ENCODE data around the gene ZNF423.

The ZNF423 gene

DNA sequence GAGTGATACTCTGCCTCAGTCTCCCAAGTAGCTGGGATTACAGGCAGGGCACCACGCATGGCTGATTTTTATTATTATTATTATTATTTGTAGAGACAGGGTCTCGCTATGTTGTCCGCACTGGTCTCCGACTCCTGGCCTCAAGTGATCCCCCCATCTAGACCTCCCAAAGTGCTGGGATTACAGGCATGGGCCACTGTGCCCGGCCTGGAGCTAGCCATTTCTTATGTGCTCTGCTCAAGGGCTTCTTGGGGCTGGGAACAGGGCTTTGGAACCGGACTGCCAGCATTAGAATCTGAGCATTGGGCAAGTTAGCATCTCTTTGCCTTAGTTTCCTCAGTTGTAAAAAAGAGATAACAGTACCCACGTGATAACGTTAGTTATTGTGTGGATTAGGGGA is 371.0 kb downstream of the ZNF423 start:
- DNase-seq, result no peak

DNA sequence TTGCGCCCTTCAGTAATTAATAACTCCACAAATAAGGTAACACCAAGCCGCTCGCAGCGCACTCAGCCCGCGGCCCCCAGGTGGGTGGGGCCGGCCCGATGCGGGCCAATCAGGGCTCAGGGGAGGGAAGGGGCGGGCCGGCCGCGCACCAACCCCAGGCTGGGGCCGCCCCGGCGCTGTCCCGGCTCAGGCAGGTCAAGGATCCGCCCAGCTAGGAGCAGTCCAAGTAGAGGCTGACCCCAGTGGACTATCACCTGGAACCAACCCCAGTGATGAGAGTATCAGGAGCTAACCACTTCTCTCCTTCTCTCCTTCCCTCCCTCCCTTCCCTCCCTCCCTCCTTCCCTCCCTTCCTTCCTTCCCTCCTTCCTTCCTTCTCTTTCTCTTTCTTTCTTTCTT is 371.5 kb downstream of the ZNF423 start:
- DNase-seq, result peak; percentile 33

DNA sequence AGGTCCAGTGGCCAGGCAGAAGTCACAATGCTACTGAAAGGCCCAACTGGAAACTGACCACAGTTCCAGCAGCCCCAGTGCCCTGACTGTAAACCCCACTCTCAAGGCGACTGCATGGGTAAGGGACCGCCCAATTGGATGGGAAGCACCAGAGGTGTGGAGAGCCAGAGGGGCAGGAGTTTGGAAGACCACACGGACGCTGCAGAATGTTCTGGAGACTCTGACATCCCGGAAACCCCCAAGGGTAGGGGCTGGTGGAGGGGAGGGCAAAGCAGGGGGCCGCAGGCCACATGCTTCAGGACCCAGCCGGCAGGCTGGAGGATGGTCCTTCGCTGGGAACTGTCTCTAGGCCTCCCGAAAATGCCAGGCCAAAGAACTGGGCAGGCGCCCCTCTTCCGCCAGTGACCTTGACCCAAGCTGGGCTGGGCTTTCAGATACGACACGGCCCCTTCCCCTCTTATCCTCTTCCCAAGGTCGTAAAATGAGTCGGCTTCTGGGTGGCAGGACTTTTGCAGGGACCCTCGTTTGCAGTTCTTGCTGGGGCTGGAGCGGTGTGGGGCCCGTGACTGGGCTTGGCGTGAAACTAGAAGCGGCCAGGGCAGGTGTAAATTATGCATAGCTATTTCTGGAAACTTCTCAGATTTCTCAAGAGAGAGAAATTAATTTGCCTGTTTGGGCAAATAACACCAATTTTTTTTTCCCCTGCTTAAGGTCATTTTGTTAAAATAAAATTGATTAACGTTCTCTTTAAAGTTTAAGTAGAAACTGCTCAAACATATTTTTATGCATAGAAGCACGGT is 372.1 kb downstream of the ZNF423 start:
- no peak for DNase-seq

DNA sequence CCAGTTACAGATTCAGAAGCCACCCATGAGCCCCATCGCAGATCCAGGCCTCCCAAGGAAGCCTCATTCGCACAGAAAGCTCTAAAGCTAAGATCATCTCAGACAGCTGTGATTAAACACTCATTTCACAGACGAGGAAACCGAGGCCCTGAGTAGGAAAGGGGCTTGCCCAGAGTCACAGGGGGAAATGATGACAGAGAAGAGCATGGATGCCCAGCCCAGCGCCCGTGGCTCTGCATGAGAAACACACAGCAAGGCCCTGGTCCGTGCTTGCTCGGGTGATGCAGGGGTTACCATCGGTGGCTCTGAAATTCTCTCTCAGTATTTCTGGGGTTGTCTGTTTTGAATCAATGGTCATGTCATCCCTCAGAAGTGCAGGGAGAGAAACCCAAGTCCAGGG is 372.7 kb downstream of the ZNF423 start:
- DNase-seq, result no peak

DNA sequence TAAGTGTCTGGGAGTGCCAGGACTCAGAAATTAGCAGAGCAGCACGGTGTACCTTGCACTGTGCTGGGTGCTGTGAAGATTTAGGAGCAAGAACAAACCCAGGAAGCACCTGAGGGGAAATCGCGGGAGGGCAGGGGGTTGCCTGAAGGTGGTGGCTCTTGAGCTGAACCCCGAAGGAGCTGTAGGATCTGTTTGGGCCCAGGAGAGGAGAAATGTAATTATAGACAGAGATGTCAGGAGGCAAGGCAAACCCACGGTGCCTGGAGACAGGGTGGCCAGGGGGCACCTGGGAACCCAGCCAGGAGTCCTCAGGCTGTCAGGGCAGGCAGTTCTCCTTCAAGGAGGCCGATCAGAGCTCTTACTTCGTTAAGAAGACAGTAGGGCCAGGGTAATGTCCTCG is 373.2 kb downstream of the ZNF423 start:
- DNase-seq, result no peak

GRCh38 chr16:49478616-49479015 is 377.3 kb downstream of the ZNF423 start:
- DNase-seq, result no peak

DNA sequence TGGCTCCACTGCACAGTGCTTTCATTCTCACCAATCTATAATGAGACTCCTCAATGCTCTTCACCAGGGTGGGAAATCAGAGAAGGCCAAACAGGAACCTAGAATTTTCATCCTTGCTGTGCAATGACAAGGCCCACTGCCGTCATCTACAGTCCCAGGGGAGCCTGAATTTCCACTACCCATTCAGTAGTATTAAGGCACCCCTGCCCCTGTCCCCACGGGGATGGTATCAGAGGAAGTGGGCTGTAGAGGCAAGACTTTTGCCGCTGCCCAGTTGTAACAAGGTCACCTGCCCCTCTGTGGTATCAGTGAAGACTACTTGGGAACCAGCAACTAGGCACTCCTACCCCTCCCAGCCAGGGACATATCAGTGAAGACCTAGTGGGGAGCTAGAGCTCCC is 377.8 kb downstream of the ZNF423 start:
- no peak for DNase-seq

DNA sequence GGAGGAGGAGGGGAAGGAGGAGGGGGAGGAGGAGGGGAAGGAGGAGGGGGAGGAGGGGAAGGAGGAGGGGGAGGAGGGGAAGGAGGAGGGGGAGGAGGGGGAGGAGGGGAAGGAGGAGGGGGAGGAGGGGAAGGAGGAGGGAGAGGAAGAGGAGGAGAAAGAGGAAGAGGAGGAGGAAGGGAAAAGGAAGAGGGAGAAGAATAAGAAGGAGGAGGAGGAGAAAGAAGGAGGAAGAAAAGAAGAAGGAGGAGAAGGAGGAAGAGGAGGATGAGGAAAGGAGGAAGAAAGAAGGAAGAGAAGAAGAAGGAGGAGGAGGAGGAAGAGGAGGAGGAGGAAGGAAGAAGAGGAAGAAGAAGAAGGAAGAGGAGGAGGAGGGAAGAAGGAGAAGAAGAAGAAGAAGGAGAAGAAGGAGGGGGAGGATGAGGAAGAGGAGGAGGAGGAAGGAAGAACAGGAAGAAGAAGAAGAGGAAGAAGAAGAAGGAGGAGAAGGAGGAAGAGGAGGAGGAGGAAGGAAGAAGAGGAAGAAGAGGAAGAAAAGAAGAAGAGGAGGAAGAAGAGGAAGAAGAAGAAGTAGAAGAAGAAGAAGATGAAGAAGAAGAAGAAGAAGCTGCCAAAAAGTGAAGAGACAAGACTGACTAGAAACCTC is 378.5 kb downstream of the ZNF423 start:
- no peak for DNase-seq

DNA sequence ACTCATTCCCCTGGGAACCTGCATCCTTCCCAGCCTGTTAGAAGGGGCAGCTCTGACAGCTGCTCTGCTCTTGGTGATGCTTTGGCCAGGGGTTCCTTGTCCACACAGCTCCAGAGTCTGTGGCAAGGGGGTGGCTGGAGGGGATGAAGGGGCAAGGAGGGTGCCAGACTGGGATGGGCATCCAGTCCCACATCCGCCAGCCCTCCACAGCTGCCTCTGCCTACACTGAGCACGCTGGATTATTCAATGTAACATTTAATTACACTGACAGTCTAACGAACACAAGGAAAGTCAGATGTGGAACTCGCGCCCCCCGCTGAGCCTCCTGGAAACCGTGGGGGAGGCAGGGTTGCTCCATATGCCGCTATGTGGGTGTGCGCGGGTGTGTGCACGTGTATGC is 381.2 kb downstream of the ZNF423 start:
- no peak for DNase-seq

DNA sequence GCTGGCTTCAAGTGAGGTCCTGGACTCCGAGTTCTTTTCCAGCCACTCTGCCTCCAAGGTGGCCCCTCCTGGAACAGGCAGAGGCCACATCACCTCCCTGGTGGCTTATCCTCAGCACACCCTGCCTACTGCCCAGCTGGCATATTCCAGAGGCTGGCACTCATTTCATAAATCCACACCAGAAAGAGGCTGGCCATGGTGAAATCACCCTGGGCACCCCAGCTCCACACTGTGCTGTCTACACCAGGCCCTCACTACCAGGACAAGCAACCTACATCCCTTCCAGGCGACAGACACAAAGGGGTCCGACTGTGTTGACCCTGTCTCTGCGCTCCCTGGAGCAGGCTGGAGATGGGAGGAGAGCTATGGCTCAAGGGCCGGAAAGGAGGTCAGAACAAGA is 382.1 kb downstream of the ZNF423 start:
- DNase-seq, result no peak

DNA sequence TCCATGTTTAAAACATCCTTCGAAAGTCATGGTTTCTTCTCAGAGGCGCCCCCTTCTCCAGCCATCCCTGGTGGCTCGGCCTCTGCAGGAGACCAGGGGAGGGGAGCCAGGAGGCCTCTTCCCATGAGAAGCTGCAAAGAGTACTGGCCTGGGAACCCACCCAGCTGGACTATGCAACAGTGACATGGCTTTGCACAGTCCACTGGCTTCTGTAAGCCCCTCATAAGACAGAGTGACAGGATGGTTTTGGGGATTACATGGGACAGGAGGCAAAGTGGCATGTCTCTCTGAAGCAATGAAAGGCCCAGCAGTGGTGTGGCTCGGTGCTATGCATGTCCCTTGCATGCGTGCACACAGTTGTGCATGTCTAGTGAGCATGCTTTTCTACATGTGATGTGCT is 382.8 kb downstream of the ZNF423 start:
- no peak for DNase-seq

GRCh38 chr16:49472598-49472997 is 383.3 kb downstream of the ZNF423 start:
- no peak for DNase-seq

GRCh38 chr16:49471038-49471727 is 384.7 kb downstream of the ZNF423 start:
- no peak for DNase-seq

GRCh38 chr16:49470513-49470991 is 385.4 kb downstream of the ZNF423 start:
- no peak for DNase-seq

GRCh38 chr16:49469930-49470451 is 385.9 kb downstream of the ZNF423 start:
- no peak for DNase-seq

DNA sequence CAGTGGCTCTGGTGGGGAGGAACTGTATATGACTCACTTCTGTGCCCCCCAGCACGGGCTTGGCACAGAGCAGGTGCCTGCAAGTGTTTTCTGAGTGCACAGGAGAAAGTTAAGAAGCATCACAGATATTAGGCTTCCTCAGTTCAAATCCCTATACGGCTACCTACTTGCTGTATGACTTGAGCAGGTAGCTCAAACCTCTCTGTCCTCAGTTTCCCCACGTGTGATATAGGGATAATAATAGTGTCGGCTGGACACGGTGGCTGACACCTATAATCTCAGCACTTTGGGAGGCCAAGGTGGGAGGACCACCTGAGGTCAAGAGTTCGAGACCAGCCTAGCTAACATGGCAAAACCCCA is 386.6 kb downstream of the ZNF423 start:
- no peak for DNase-seq

GRCh38 chr16:49468611-49469310 is 387.2 kb downstream of the ZNF423 start:
- no peak for DNase-seq

GRCh38 chr16:49467540-49468372 is 388.2 kb downstream of the ZNF423 start:
- DNase-seq, result no peak

DNA sequence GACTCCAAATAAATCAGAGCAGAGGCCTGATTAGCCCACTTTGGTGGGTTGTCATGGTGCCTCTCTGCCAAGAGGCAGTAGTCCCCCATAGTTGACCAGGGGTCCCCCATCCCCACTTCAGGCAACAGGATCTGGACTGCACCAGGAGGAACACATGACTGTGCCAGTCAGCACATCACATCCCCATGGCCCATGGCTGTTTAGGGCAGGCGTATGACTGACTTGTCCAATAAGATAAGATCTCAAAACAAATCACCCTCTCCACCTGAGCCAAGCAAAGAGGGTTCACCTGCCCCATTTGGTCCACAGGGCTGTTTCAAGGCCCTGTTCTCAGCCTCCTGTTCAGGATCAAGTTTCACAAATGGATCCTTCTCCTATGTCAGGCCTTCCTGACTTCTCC is 389.0 kb downstream of the ZNF423 start:
- DNase-seq, result no peak

GRCh38 chr16:49466529-49466831 is 389.4 kb downstream of the ZNF423 start:
- DNase-seq, result no peak

GRCh38 chr16:49465661-49466528 is 390.0 kb downstream of the ZNF423 start:
- no peak for DNase-seq

All from NCI-H146 (cell line).